Bronchial epithelial cell (primary cell): ENCODE data around the gene KCNK15. TPM values are rescaled to one million over a fixed set of nuclear protein-coding genes. Genes with fewer than 3 reads are reported as not detected.
"Not testable (repeated sequence)": the region's sequence is repeated elsewhere in the genome, so short reads cannot be mapped to it uniquely, and the experiment has no call there.

Experiments
- DNase-seq: peaks from one replicate; pipeline ENCODE4 v3.0.0-alpha.2; 2010; ENCODE audit warnings: low read depth
- FAIRE-seq: peaks from 2 replicates; lab custom pipeline; 2011; peaks lifted over from hg19 to GRCh38; lab: Jason Lieb, UNC
- H3K27me3 ChIP-seq: 2 replicates; pipeline ENCODE4 v1.5.1; 2011; ENCODE audit warnings: low read length; ENCODE audit not compliant: control insufficient read depth, insufficient read depth
- H3K36me3 ChIP-seq: 2 replicates; pipeline ENCODE4 v1.5.1; 2011; ENCODE audit warnings: low read length; ENCODE audit not compliant: control insufficient read depth, insufficient read depth
- H3K4me3 ChIP-seq: 2 replicates; pipeline ENCODE4 v1.5.1; 2011; ENCODE audit warnings: mild to moderate bottlenecking, low read depth, low read length, control low read depth
- total RNA-seq: library from RNA; depleted of rRNA; stranded (reverse); fragments of >200 nt; gene quantifications from 2 replicates; pipeline ENCODE4 v1.2.1, GENCODE V29; 2014
- TF ChIP-seq, protein P1 (sequence below): IDR thresholded peaks from 2 replicates; pipeline ENCODE4 v1.5.1; 2011; ENCODE audit warnings: mild to moderate bottlenecking, moderate library complexity, low read length, control low read depth, inconsistent platforms; ENCODE audit not compliant: insufficient read depth, severe bottlenecking

Gene KCNK15
- total RNA-seq, 1 donor from 2014 or later = under 0.01 TPM

DNA sequence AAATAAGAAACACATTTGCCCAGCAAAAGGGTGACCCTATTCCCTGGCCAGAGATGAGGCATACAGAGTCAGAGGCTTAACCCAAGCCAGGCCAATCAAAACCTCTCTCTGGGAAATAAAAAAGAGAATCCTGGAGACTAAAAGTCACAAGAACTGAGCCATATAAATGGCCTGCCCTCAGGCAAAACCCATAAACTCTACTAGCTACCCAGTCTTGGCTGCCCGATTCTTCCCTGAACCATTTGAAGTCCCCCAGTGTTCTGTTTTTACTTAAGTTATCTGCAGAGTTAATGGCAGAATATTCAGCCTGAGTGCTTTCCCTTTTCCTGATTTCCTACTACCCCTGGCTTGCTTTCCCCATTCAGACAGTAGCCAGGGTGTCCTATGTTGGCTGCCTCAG is 13.9 kb downstream of the KCNK15 start:
- TF ChIP-seq, protein P1, sequence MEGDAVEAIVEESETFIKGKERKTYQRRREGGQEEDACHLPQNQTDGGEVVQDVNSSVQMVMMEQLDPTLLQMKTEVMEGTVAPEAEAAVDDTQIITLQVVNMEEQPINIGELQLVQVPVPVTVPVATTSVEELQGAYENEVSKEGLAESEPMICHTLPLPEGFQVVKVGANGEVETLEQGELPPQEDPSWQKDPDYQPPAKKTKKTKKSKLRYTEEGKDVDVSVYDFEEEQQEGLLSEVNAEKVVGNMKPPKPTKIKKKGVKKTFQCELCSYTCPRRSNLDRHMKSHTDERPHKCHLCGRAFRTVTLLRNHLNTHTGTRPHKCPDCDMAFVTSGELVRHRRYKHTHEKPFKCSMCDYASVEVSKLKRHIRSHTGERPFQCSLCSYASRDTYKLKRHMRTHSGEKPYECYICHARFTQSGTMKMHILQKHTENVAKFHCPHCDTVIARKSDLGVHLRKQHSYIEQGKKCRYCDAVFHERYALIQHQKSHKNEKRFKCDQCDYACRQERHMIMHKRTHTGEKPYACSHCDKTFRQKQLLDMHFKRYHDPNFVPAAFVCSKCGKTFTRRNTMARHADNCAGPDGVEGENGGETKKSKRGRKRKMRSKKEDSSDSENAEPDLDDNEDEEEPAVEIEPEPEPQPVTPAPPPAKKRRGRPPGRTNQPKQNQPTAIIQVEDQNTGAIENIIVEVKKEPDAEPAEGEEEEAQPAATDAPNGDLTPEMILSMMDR = no peak
- FAIRE-seq = no peak
- peaks cover 7% of the 10 kb centered on the region for H3K27me3 ChIP-seq

DNA sequence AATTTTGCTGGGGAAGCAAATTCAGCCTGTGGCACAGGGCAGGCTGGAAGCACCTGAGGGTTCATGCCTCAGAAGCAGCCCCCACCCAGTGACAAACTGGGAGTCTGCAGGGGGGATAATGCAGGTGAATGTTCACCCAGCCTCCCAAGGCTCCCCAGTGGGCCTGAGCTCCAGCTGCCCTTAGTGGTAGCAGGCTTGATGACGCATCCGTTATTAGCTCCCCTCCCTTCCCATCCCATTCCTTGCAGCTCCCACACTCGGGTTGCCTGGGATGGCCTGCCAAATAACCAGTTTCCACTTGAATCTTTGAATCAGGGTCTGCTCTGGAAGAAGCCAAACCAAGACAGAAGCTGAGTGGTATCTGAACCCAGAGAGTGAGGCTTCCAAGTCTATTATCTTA is 15.8 kb downstream of the KCNK15 start:
- FAIRE-seq (no peak), DNase-seq (no peak)
- H3K36me3 ChIP-seq = no peaks in the 10 kb centered on the region
- peaks cover 7% of the 10 kb centered on the region for H3K27me3 ChIP-seq
- TF ChIP-seq, protein P1 = no peak
- H3K4me3 ChIP-seq = no peak overlapping the region

More for the DNA sequence above, 13.9 kb downstream of the KCNK15 start:
- Histone ChIP-seq H3K4me3 (no peak overlapping the region), H3K36me3 (no peaks in the 10 kb centered on the region)
- DNase-seq = no peak

DNA sequence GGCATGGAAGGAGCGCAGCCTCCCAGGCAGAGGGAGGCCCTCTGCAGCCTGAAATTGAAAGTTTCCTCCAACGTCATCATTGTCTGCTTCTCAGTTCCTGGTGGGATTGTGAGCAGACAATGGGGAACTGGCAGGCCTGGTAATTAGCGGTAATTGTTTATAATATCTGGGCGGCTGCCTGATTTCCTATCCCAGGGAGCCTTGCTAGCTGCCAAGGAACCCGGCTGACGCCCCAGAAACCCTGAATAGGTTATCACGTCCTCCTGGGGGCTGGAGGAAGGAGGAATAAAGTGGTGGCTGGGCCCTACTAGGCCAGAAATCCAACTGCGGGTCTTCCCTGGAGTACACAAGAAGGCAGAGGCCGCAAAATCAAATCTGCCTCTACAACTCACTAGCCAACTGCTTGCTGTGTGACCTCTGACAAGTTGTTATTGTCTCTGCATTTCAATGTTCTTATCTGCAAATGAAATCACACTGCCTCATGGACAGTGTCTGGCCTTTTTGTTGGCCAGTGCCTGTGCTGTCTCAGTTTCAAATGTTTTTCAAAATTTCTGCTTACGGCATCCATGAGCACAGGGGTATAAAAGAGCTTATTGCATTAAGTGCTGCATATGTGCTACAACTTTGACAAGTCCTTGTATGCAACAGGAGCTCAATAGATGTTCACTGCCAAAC is 16.9 kb downstream of the KCNK15 start:
- Histone ChIP-seq H3K4me3 (no peak overlapping the region), H3K27me3 (peaks cover 7% of the 10 kb centered on the region), H3K36me3 (no peaks in the 10 kb centered on the region)
- TF ChIP-seq, protein P1 = no peak
- FAIRE-seq (no peak), DNase-seq (no peak)

DNA sequence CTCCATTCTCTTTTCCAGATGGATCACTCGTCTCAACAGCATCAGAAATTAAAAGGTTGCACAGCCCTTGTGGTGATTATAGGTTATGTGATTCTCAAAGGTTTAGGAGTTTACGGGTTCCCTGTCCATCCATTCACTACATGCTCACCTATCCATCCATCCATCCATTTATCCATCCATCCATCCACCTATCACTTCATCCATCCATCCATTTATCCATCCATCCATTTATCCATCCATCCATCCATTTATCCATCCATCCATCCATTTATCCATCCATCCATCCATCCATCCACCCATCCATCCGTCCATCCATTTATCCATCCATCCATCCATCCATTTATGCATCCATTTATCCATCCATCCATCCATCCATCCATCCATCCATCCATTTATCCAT is 18.1 kb downstream of the KCNK15 start:
- not testable (repeated sequence) for FAIRE-seq, DNase-seq, H3K4me3 ChIP-seq, H3K36me3 ChIP-seq, H3K27me3 ChIP-seq

DNA sequence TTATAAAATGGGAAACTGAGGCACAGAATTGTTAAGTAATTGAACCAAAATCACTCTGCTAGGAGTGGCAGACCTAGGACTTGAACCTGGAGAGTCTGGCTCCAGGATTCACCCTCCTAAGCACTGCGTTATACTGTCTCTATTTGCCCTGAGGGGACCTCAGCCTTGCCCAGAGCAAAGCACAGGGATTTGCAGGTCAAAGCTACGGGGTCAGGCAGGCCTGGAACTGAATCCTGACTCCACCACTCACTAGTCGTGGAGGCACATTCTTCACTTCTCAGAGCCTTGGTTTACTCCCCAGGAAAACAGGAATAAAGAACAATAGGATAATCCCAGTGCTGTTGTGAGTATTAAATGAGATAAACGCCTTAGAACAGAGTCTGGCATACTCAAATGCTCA is 19.4 kb downstream of the KCNK15 start:
- FAIRE-seq (no peak), DNase-seq (no peak)
- TF ChIP-seq, protein P1 = no peak
- Histone ChIP-seq H3K4me3 (no peak overlapping the region), H3K27me3 (peaks cover 4% of the 10 kb centered on the region), H3K36me3 (no peaks in the 10 kb centered on the region)

DNA sequence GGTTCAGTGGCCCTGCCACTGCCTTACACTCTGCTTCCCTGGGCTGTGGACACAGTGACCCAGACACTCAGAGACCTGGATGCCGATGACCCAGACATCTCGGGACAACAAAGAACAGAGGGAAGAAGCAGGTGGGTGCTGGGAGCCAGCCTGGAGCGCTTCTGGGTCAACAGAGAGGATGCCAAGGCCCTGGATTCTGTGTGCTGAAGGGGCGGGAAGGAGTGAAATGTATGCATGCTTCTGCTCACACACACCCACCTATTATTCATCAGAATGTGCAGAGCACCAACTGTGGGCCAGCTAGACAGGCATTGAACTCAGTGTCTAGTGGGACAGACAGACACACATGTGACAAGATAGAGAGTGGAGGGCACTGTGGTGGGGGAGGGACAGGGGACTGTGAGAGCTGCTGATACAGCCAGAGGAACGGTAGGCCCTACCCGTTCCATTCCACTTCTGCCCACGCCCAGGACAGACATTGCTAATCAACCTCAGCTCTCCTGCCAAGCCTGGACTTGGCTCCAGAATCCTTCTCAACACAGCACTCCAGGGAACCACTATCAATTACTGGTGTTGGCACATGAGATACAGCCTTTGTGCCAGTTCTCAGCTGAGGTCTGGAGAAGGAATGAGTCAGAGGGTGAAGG is 20.2 kb downstream of the KCNK15 start:
- FAIRE-seq = peak; percentile 70
- Histone ChIP-seq H3K36me3 (no peaks in the 10 kb centered on the region), H3K4me3 (no peak overlapping the region), H3K27me3 (peaks cover 4% of the 10 kb centered on the region)
- DNase-seq = peak; percentile 74
- TF ChIP-seq, protein P1 = no peak
